GM18858 (cell line): ENCODE results near the gene HIRIP3.
A peak's percentile ranks its signal among the peaks of the same experiment; 100 is the strongest.

Experiments
- ATAC-seq: cut with Tn5 transposase; IDR thresholded peaks from one replicate; pipeline ENCODE4 v1.9.1; 2021; ENCODE audit not compliant: unreplicated experiment

The HIRIP3 gene

DNA sequence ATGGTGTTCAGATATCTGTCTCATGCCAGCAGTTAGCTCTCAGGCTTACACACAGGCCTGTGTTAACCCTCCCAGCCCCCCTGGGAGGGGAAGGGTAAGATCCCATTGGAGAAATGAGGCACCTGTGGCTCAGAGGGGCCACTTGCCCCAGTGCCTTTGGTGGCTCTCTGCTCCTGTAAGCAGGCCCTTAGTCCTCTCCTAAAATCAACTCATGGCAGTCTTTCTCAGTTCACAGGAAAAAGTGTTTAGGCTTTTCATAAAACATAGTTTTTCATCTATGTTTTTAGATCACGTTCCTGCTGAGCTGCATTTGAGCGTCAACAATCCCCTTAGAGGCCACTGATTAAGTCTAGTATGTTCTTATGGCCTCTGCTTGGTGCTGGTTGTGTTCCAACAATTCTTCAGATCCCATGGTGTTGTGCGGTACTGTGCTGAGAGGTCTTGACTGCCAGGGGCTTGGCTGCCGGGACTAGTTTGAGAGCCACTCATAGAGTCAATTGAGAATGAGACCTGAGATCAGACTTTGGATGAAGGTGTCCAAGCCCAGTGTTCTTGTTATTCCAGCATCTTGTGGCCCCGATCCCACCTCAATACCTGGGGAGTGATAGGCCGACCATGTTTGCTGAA is 11.2 kb downstream of the HIRIP3 start:
- ATAC-seq: no peak

DNA sequence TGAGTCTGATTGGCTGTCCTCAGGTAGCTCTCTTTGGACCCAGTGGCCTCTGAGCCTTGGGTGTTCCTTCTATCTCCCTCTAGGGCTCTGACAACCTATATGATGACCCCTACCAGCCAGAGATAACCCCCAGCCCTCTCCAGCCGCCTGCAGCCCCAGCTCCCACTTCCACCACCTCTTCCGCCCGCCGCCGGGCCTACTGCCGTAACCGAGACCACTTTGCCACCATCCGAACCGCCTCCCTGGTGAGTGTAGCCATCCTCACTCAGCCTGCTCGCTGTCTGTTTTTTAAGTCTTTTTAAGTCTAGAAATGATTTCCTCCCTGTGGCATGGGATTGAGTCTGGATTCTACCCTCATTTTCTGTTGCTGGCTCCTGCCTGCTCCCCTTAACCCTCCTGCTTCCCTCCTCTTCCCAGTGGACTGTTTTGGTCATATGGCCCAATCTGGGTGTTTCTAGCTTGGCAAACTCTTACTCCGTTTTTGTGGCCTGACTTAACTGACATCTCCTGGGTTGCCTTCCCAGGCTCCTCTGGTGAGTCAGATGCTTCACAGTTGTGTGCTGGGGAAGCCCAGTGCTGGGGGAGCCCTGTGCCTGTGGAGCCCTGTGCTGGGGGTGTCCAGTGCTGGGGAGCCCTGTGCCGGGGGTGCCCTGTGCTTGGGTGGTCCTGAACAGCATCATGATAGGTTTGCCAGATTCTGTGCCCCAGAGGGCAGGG is 11.8 kb downstream of the HIRIP3 start:
- ATAC-seq: no peak

DNA sequence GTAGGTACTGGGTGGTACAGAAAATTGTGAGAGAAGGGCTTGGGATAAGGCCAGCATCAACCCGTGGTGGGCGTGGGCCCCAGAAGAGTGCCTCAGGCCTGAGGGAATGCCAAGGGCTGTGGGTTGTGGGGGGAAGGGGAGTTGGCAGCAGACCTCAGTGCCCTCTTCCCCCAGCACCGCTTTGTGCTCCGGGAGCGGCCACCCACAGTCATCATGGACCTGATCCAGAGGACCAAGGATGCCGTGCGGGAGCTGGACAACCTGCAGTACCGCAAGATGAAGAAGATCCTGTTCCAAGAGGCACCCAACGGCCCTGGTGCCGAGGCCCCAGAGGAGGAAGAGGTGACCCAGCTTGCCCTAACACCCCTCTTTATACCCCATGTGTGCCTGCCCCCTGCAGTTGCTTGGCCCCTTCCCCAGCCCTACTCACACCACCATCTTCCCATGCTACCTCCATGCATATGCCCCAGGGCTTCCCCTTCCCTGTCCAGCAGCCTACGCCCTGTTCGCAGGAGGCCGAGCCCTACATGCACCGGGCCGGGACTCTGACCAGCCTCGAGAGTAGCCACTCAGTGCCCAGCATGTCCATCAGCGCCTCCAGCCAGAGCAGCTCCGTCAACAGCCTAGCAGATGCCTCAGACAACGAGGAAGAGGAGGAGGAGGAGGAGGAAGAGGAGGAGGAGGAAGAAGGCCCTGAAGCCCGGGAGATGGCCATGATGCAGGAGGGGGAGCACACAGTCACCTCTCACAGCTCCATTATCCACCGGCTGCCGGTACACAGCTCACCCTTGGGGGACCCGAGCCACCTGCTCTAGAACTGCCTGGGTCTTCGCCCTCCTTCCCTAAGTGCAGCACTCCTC is 12.6 kb downstream of the HIRIP3 start:
- ATAC-seq: no peak

DNA sequence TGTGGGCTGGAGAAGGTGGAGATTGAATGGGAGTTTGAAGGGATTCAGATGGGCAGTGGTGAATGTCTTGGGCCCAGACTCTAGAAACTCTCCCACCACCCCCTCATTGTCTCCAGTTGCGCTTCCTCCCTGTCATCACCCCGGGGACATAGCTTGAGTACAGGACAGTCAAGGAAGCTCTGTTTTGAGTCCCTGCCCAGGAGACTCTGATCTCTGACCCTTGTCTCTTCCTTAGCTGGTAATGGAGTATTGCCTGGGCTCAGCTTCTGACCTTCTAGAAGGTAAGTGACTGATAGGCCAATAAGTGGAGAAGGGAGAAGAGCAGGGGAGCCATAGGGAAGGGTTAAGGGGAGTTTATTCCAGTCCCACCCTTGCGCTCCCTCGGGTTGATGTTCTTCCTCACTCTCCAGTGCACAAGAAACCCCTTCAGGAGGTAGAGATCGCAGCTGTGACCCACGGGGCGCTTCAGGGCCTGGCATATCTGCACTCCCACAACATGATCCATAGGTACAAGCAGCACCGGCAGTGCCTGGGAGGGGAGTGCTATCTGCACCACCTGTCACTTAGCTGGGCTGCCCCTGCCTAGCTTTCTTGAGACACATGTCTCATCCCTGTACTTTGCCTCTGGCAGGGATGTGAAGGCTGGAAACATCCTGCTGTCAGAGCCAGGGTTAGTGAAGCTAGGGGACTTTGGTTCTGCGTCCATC is 16.7 kb downstream of the HIRIP3 start:
- no peak for ATAC-seq

DNA sequence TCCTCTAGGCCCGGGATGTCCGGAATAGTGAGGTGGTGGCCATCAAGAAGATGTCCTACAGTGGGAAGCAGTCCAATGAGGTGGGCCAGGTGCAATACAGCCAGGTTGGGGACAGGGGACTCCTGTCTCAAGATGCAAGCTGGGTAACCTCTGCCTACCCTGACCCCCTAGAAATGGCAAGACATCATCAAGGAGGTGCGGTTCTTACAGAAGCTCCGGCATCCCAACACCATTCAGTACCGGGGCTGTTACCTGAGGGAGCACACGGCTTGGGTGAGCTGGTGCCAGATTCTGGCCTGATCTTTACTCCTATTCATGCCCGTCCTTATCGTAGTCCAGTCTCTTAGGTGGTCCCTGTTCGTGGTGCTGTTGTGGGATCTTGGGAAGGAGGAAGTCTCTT is 17.3 kb downstream of the HIRIP3 start:
- ATAC-seq: no peak

DNA sequence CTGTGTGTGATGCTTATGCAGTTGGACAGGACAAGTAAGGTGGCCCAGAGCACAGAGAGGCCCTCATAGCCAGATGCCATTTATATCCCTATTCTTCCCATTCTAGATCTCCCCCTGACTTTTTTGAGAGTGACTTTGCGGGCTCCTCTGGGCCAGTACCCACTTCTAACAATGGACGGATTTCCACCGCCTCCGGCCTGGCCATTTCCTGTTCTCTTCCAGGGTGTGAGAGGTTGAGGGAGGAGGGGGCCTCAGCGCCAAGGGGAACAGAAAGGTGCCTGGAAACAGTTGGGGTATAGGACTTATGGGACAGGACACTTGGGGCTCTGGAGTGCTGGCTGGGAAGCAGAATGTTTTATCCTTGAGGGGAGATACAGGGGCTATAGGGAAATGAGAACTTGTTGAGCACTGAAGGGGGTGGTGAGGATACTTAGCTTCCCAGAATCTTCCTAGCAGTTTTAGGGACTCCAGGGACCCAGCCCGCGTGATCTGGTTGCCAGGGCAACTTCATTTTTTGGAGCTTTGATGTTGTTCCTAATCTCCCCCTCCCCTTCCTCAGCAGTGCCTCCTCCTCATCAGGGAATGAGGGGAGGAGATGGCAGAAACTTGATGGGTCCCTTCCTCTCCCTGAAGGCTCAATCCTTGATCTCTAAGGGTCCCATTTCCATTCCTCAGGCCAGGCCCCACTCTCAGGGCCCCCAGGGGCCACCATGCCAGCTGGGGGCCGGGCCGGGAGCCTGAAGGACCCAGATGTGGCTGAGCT is 18.2 kb downstream of the HIRIP3 start:
- no peak for ATAC-seq

DNA sequence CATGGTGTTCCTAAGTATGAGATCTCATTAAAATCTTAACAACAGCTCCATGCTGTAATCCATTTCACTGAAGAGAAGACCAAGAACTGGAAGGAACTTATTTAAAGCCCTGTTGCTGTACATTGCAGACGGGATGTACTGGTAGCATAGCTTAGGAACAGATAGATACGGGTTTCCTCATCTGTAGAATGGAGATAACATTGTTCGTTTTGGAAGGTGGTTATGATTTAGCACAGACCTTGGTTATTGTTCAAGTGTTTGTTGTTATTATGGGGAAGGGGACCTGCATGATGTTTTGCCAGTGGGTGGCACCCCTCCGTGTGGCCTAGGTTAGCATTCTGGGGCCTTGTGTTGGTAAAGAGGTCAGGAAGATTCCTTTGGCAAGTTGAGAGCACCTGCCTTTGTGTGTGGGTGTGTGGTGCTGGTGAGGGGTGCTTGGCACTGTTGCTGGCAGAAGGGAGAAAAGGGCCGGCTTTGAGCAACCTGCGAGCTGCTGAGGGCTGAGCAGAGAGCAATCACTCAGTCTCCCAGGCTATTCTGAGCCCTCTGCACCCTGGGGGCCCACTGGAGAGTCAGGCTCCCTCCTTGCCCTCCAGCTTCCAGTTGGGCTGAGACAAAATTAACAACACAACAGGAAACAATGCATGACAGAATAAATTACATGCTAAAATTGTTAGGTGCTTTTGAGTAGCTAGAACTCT is 19.5 kb downstream of the HIRIP3 start:
- ATAC-seq: no peak

DNA sequence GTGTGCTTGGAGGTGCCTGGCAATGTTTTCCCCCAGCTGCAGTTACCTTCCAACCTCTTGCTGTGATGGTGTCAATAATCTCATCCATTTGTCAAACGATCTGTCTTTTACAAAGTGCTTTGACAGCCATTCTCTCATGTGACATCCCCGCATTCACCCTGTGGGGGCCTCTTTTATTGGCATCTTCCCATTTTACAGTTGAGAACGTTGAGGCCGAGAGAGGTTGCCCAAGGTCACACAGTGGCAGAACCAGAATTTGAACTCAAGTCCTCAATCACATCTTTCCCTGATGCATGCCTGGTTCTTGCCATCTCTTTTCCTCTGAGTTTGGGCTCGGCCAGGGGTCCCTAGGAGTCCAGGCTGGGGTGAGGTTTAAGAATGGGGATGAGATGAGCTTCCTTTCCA is 20.3 kb downstream of the HIRIP3 start:
- no peak for ATAC-seq

DNA sequence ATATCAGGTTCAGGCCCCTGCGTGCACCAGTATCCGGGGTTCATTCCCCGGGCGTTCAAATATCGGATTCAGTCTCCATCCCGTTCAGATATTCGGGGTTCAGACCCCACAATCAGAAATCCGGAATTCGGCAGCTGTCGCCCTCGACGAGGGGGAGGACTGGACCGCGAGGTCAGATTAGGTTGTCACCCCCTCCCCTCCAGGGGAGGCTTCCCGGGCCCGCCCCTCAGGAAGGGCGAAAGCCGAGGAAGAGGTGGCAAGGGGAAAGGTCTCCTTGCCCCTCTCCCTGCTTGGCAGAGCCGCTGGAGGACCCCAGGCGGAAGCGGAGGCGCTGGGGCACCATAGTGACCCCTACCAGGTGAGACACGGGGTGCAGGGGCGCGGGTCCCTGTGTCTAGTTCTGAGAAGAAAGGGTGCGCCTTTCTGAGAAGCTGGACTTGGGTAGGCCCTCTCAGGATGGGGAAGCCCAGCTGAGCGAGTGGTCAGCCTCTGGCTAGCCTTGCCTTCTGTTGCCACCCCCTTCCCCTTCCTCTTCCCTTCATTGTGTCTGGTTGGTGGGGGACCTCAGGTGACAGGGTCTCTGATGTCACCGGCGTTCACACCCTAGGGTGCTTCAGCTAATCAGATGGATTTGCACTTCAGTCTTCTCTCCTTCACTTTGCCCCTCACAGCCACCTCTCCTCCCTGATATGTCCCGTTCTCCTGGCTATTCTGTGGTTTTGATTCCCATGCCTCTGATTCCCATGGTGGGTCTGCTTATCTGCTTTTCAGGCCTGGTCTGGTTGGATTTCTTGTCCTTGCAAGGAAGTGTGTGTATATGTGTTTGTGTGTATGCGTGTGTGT is 20.9 kb downstream of the HIRIP3 start:
- ATAC-seq: no peak

DNA sequence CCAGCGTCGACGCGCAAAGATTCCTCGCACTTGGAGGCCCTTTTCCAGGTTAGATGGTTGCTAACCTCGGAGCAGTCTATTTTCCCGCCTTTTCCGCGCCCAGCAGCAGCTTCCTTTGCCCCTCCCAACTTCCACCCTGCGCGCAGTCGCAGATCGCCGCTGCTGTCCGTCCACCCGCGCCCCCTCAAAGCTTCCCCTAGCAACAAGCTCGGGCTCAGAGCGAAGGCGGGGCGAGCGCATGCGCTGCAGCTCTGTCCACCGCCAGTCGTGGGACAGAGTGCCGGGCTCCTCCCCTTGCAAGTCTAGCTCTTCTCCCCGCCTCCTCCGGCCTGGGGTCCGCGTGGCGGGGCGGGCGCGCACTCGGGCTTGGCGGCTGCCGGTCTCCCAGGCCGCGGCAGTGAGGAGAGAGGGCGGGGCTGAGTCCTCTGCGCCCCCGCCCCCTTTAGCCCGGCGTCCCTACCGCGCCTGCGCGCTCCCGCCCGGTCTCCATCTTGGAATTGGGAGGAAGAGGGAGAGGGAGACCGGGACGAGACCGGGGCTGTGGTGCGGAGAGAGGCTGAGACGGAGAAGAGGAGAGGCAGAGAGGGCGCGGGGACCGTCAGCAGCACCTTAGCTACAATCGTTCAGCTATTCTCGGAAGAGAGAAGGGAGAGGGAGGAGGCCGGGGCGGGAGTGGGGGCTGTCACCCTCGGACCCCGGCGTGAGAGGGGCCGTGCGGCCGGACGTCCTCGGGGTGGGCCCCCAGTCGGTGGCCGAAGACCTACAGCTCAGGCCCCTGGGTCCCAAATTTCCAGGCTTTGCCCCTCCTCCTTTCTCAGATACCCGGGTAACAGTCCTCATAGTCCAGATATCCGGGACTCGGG is 21.8 kb downstream of the HIRIP3 start, which contains the start of gene TAOK2:
Gene TAOK2, plus strand, starts transcription at position 485 of the 863 bp plus-strand sequence. CDS start 3,905 bp downstream, outside the sequence.
- peak; percentile 75 for ATAC-seq

DNA sequence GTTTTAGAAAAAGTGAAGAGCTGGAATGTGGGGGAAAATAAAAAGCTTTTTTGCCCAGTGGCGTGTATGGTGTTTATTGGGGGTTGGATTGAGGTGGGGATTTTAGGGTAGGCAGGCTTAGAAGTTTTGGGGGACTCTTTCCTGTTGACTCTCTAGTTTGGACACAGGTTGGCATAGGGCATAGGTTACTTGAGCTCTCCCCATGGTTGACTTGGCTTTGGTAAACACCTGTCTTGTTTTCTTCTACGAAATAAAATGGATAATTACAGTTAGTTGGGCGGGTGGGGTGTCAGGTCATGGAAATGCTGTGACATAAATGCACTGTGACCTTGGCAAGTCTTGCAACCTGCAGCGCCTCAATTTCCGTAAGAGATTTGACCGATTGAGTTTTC is 22.4 kb downstream of the HIRIP3 start:
- ATAC-seq: no peak

DNA sequence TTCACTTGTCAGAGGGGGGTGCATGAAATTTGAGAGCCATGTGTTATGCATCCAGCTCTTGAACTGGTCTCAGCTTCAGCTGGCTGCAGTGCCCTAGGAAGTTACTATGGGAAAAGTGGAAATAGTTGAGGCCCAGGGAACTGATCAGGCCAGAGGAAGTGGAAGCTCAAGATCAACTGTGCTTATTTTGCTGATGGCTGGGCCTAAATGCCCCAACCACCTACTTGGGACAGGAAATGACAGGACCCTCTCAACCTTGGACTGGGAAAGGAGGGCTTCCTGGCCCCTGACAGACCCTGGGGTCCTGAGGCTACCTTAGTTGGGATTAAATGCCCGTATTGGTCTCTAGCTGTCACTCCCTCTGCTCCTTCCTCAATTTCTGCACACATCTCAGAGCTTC is 22.9 kb downstream of the HIRIP3 start:
- ATAC-seq: no peak

DNA sequence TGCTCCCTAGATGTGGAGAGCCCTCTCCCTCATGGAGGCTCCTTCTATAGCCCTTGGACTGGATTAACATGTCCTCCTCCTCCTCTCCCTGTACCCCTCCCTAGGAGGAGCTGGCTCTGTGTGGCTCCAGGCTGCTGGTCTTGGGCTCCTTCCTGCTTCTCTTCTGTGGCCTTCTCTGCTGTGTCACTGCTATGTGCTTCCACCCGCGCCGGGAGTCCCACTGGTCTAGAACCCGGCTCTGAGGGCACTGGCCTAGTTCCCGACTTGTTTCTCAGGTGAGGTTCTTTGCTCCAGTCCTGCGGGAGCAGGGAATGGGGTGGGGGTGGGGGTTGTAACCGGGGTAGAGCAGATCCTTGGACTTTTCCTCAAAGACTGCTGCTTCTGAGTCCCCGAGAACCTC is 24.1 kb downstream of the HIRIP3 start:
- ATAC-seq: no peak

DNA sequence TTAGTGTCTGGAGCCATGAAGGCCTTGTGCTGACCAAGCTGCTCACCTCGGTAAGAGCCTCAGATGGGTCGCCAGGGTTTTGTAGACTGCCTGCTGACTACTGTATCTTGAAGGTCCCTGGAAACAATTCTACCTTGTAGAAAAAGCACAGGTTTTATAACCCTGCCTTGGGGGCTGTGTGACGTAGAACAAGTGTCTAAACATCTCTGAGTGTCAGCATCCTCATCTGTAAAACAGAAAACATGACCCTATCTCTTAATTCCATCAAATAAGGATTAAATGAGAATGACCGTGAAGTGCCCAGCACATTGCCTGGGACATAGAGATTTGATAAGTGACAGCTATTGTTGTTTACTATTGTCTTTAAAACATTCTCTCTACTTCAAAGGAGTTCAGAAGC is 27.2 kb downstream of the HIRIP3 start:
- ATAC-seq: no peak

DNA sequence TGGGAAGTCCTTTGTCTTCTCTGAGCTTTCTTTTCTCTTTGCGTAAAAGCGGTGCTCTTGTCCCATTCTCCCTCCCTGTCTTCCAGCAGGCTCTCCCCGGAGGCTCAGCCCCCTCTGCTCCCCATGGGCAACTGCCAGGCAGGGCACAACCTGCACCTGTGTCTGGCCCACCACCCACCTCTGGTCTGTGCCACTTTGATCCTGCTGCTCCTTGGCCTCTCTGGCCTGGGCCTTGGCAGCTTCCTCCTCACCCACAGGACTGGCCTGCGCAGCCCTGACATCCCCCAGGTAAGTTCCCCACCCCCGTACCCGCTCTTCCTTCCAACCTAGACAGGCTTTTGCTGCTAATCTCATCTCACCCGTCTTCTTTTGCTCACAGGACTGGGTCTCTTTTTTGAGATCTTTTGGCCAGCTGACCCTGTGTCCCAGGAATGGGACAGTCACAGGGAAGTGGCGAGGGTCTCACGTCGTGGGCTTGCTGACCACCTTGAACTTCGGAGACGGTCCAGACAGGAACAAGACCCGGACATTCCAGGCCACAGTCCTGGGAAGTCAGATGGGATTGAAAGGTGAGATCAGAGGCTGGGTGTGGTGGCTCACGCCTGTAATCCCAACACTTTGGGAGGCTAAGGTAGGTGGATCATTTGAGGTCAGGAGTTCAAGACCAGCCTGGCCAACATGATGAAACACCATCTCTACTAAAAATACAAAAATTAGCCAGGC is 32.2 kb downstream of the HIRIP3 start:
- no peak for ATAC-seq

DNA sequence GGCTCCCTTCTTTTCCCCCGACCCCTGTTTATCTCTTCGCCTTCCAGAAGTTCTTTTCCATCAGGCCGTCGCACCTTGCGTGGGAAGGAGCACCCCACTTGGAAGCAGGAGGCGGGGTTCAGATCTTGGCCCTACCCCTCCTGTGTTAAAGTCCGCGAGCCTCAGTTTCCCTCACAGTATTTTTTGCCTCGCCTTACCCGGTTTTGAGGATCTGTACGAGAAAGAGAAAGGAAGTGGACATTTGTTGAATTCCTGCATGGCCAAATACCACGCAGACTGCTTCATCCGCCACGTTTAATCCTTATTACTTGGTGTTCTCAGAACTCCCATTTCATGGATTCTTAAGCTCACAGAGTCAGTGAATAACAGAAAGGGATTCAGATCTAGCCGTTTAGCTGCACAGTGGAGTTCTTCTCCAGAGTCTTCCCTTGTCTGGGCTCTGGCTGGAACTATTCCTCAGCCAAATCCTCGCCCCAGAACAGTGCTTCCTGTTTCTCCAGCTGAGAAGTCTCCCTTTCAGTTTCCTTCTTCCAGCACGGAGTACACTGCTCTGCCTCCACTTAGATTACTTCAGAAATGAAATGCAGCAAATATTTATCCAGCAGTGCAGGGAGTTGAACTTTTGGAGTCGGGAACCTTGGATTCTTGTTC is 32.9 kb downstream of the HIRIP3 start:
- ATAC-seq: no peak
